MM.1S (cell line): ENCODE results near the gene SERPINB6.

Experiments used
- DNase-seq: peaks from one replicate; pipeline ENCODE4 v3.0.0-alpha.2; 2015
- H2AFZ ChIP-seq: fragments of 300-600 bp; sonication (generic); 2 replicates; pipeline ENCODE4 v1.6.0; 2016; ENCODE audit warnings: antibody characterized with exemption, low read length
- H3F3A ChIP-seq: fragments of 300-600 bp; sonication (generic); 2 replicates; pipeline ENCODE4 v1.6.1; 2016; ENCODE audit warnings: mild to moderate bottlenecking, antibody characterized with exemption, low read length, moderate library complexity, mixed read lengths; ENCODE audit not compliant: insufficient read depth
- H3K27ac ChIP-seq: fragments of 300-600 bp; sonication (generic); 2 replicates; pipeline ENCODE4 v1.5.1; 2016; ENCODE audit warnings: mild to moderate bottlenecking, low read length
- H3K27me3 ChIP-seq: fragments of 300-600 bp; sonication (generic); replicated peaks from 2 replicates; pipeline ENCODE4 v1.6.0; 2016; ENCODE audit warnings: low read length; ENCODE audit not compliant: insufficient read depth
- H3K36me3 ChIP-seq: fragments of 300-600 bp; sonication (generic); replicated peaks from 2 replicates; pipeline ENCODE4 v1.6.1; 2016; ENCODE audit warnings: mild to moderate bottlenecking, low read length, mixed read lengths; ENCODE audit not compliant: insufficient read depth
- H3K4me1 ChIP-seq: fragments of 300-600 bp; sonication (generic); 2 replicates; pipeline ENCODE4 v1.6.1; 2016; ENCODE audit warnings: low read length, mixed read lengths
- H3K4me2 ChIP-seq: fragments of 300-600 bp; sonication (generic); 2 replicates; pipeline ENCODE4 v1.6.0; 2016; ENCODE audit warnings: low read depth, low read length
- H3K4me3 ChIP-seq: fragments of 300-600 bp; sonication (generic); 2 replicates; pipeline ENCODE4 v1.5.1; 2016; ENCODE audit warnings: low read length, mixed read lengths
- H3K79me2 ChIP-seq: fragments of 300-600 bp; sonication (generic); 2 replicates; pipeline ENCODE4 v1.6.1; 2016; ENCODE audit warnings: mixed run types, low read length, mixed read lengths
- H3K9ac ChIP-seq: fragments of 300-600 bp; sonication (generic); 2 replicates; pipeline ENCODE4 v1.6.1; 2016; ENCODE audit warnings: low read length, mixed read lengths
- H3K9me2 ChIP-seq: fragments of 300-600 bp; sonication (generic); replicated peaks from 2 replicates; pipeline ENCODE4 v1.6.1; 2016; ENCODE audit warnings: mild to moderate bottlenecking, low read length, mixed read lengths; ENCODE audit not compliant: insufficient read depth
- H3K9me3 ChIP-seq: fragments of 300-600 bp; sonication (generic); replicated peaks from 2 replicates; pipeline ENCODE4 v1.6.1; 2016; ENCODE audit warnings: mild to moderate bottlenecking, low read length, mixed read lengths; ENCODE audit not compliant: insufficient read depth
- H4K20me1 ChIP-seq: fragments of 300-600 bp; sonication (generic); 2 replicates; pipeline ENCODE4 v1.6.1; 2016; ENCODE audit warnings: mild to moderate bottlenecking, low read length, moderate library complexity, mixed read lengths; ENCODE audit not compliant: insufficient read depth
- CTCF ChIP-seq: fragments of 300-600 bp; sonication (generic); IDR thresholded peaks from 2 replicates; pipeline ENCODE4 v1.5.1; 2016; ENCODE audit warnings: antibody characterized with exemption, low read length, mixed read lengths
- EZH2 ChIP-seq: fragments of 300-600 bp; sonication (generic); optimal IDR thresholded peaks from 2 replicates; pipeline ENCODE3; 2017; ENCODE audit warnings: low read depth, mild to moderate bottlenecking, antibody characterized with exemption, low read length, mixed read lengths
- EZH2phosphoT487 ChIP-seq: fragments of 300-600 bp; sonication (generic); IDR thresholded peaks from 2 replicates; pipeline ENCODE4 v1.6.1; 2018; ENCODE audit warnings: antibody characterized with exemption, low read length

Gene SERPINB6

GRCh38 chr6:2917065-2917464 lies 54.3 kb downstream of the SERPINB6 start:
- H3F3A ChIP-seq, result no peaks in the 10 kb centered on the region
- H3K79me2 ChIP-seq, result no peaks in the 10 kb centered on the region
- no peak for DNase-seq
- H3K9me2 ChIP-seq, result no peaks in the 10 kb centered on the region
- H3K27me3 ChIP-seq, result no peaks in the 10 kb centered on the region
- H3K9me3 ChIP-seq, result no peaks in the 10 kb centered on the region
- no peak overlapping the region for H3K4me2 ChIP-seq
- H3K4me3 ChIP-seq, result no peak overlapping the region
- no peaks in the 10 kb centered on the region for H4K20me1 ChIP-seq
- H3K36me3 ChIP-seq, result no peaks in the 10 kb centered on the region
- no peak overlapping the region for H2AFZ ChIP-seq
- no peak overlapping the region for H3K9ac ChIP-seq
- H3K27ac ChIP-seq, result no peak overlapping the region
- no peak for TF ChIP-seq EZH2phosphoT487
- TF ChIP-seq EZH2, result no peak
- TF ChIP-seq CTCF, result no peak
- H3K4me1 ChIP-seq, result no peaks in the 10 kb centered on the region

GRCh38 chr6:2916158-2916925 lies 55.0 kb downstream of the SERPINB6 start:
- H3K9me2 ChIP-seq, result no peaks in the 10 kb centered on the region
- no peaks in the 10 kb centered on the region for H4K20me1 ChIP-seq
- no peaks in the 10 kb centered on the region for H3K9me3 ChIP-seq
- no peaks in the 10 kb centered on the region for H3K36me3 ChIP-seq
- DNase-seq, result no peak
- H3K4me3 ChIP-seq, result no peak overlapping the region
- no peaks in the 10 kb centered on the region for H3K27me3 ChIP-seq
- no peak overlapping the region for H3K9ac ChIP-seq
- H2AFZ ChIP-seq, result no peak overlapping the region
- no peaks in the 10 kb centered on the region for H3F3A ChIP-seq
- no peaks in the 10 kb centered on the region for H3K79me2 ChIP-seq
- H3K27ac ChIP-seq, result no peak overlapping the region
- H3K4me2 ChIP-seq, result no peak overlapping the region
- TF ChIP-seq CTCF, result no peak
- TF ChIP-seq EZH2phosphoT487, result no peak
- TF ChIP-seq EZH2, result no peak
- no peaks in the 10 kb centered on the region for H3K4me1 ChIP-seq

- Histone ChIP-seq H2AFZ (no peak overlapping the region), H3K9me3 (no peaks in the 10 kb centered on the region), H3K27ac (no peak overlapping the region), H4K20me1 (no peaks in the 10 kb centered on the region), H3K4me3 (no peak overlapping the region), H3K4me1 (no peaks in the 10 kb centered on the region), H3F3A (no peaks in the 10 kb centered on the region), H3K79me2 (no peaks in the 10 kb centered on the region), H3K4me2 (no peak overlapping the region), H3K27me3 (no peaks in the 10 kb centered on the region), H3K9ac (no peak overlapping the region), H3K36me3 (no peaks in the 10 kb centered on the region), H3K9me2 (no peaks in the 10 kb centered on the region)
- TF ChIP-seq EZH2phosphoT487, result no peak
- TF ChIP-seq EZH2, result no peak
- TF ChIP-seq CTCF, result no peak
- DNase-seq, result no peak
Measured at GRCh38 chr6:2915150-2915549, 56.2 kb downstream of the SERPINB6 start.
